OCI-LY1 (cell line): ENCODE results near the gene METTL8.

Experiments
- H2AFZ ChIP-seq: fragments of 200-600 bp; sonication (generic), shearing (Covaris generic); 2 replicates; pipeline ENCODE4 v1.6.0; 2014; ENCODE audit warnings: antibody characterized with exemption, mild to moderate bottlenecking, low read length
- H3F3A ChIP-seq: fragments of 200-600 bp; sonication (generic), shearing (Covaris generic); 2 replicates; pipeline ENCODE4 v1.6.0; 2014; ENCODE audit warnings: mild to moderate bottlenecking, antibody characterized with exemption, low read length, moderate library complexity; ENCODE audit not compliant: insufficient read depth
- H3K27ac ChIP-seq: fragments of 200-600 bp; sonication (generic); 2 replicates; pipeline ENCODE4 v1.5.1; 2014; ENCODE audit warnings: low read length, mixed run types, mild to moderate bottlenecking, low read depth; ENCODE audit not compliant: poor library complexity, severe bottlenecking
- H3K27me3 ChIP-seq: fragments of 200-600 bp; sonication (generic); 2 replicates; pipeline ENCODE4 v1.6.0; 2014; ENCODE audit warnings: antibody characterized with exemption, mild to moderate bottlenecking, low read length, moderate library complexity; ENCODE audit not compliant: insufficient read depth
- H3K36me3 ChIP-seq: fragments of 200-600 bp; sonication (generic); 2 replicates; pipeline ENCODE4 v1.6.1; 2014; ENCODE audit warnings: mild to moderate bottlenecking, antibody characterized with exemption, low read length, moderate library complexity, mixed read lengths; ENCODE audit not compliant: insufficient read depth
- H3K4me1 ChIP-seq: fragments of 200-600 bp; sonication (generic); 2 replicates; pipeline ENCODE4 v1.5.1; 2014; ENCODE audit warnings: mild to moderate bottlenecking, low read length, moderate library complexity; ENCODE audit not compliant: insufficient read depth, severe bottlenecking
- H3K4me2 ChIP-seq: fragments of 200-600 bp; sonication (generic), shearing (Covaris generic); 2 replicates; pipeline ENCODE4 v1.6.1; 2014; ENCODE audit warnings: low read length
- H3K4me3 ChIP-seq: fragments of 200-600 bp; sonication (generic); 2 replicates; pipeline ENCODE4 v1.5.1; 2014; ENCODE audit warnings: low read length, low read depth, mild to moderate bottlenecking, mixed read lengths; ENCODE audit not compliant: poor library complexity, severe bottlenecking
- H3K79me2 ChIP-seq: fragments of 200-600 bp; shearing (Covaris generic); 2 replicates; pipeline ENCODE4 v1.6.1; 2016; ENCODE audit warnings: mixed run types, low read length, mixed read lengths; ENCODE audit not compliant: insufficient read depth
- H3K9ac ChIP-seq: fragments of 200-600 bp; sonication (generic), shearing (Covaris generic); 2 replicates; pipeline ENCODE4 v1.6.1; 2014; ENCODE audit warnings: mild to moderate bottlenecking, low read length, mixed read lengths
- H3K9me2 ChIP-seq: fragments of 200-600 bp; sonication (generic), shearing (Covaris generic); 2 replicates; pipeline ENCODE4 v1.6.1; 2014; ENCODE audit warnings: low read depth, mild to moderate bottlenecking, low read length, mixed read lengths
- H3K9me3 ChIP-seq: fragments of 200-600 bp; shearing (Covaris generic); 2 replicates; pipeline ENCODE4 v1.6.1; 2014; ENCODE audit warnings: low read length, mixed read lengths
- H4K20me1 ChIP-seq: fragments of 200-600 bp; sonication (generic), shearing (Covaris generic); 2 replicates; pipeline ENCODE4 v1.6.0; 2016; ENCODE audit warnings: mild to moderate bottlenecking, low read length; ENCODE audit not compliant: insufficient read depth
- CTCF ChIP-seq: fragments of 200-600 bp; sonication (generic), shearing (Covaris generic); IDR thresholded peaks from 2 replicates; pipeline ENCODE4 v1.5.1; 2017; ENCODE audit warnings: mild to moderate bottlenecking, antibody characterized with exemption, low read length, moderate library complexity, mixed read lengths
- EZH2 ChIP-seq: fragments of 200-600 bp; sonication (generic), shearing (Covaris generic); IDR thresholded peaks from 2 replicates; pipeline ENCODE4 v1.8.0; 2017; ENCODE audit warnings: borderline replicate concordance, mixed run types, mild to moderate bottlenecking, antibody characterized with exemption, low read length, moderate library complexity, mixed read lengths

The METTL8 gene

GRCh38 chr2:171407676-171408044 lies 26.1 kb downstream of the METTL8 start:
- peaks cover 28% of the 10 kb centered on the region for H3K4me1 ChIP-seq
- H3K27ac ChIP-seq, result no peak overlapping the region
- H3K36me3 ChIP-seq, result peaks cover 4% of the 10 kb centered on the region; the same call in 1 of the 2 replicates
- H3K27me3 ChIP-seq, result no peaks in the 10 kb centered on the region
- H3K9me3 ChIP-seq, result peaks cover under 1% of the 10 kb centered on the region; the same call in 1 of the 2 replicates
- H2AFZ ChIP-seq, result no peak overlapping the region
- TF ChIP-seq CTCF (no peak), EZH2 (no peak)
- no peaks in the 10 kb centered on the region for H4K20me1 ChIP-seq
- H3K4me2 ChIP-seq, result no peak overlapping the region
- H3F3A ChIP-seq, result no peaks in the 10 kb centered on the region; the same call in 1 of the 2 replicates
- peaks cover 19% of the 10 kb centered on the region; the same call in 1 of the 2 replicates for H3K79me2 ChIP-seq
- H3K9ac ChIP-seq, result no peak overlapping the region
- no peak overlapping the region for H3K4me3 ChIP-seq
- H3K9me2 ChIP-seq, result no peaks in the 10 kb centered on the region

- H2AFZ ChIP-seq, result no peak overlapping the region
- no peaks in the 10 kb centered on the region for H4K20me1 ChIP-seq
- H3K9ac ChIP-seq, result no peak overlapping the region
- H3K27ac ChIP-seq, result peak overlapping the region; percentile 67
- peaks cover 23% of the 10 kb centered on the region for H3K4me1 ChIP-seq
- H3K79me2 ChIP-seq, result peaks cover 19% of the 10 kb centered on the region; the same call in 1 of the 2 replicates
- no peak overlapping the region for H3K4me3 ChIP-seq
- no peaks in the 10 kb centered on the region; the same call in 1 of the 2 replicates for H3F3A ChIP-seq
- no peak overlapping the region for H3K4me2 ChIP-seq
- peaks cover 5% of the 10 kb centered on the region; the same call in 1 of the 2 replicates for H3K9me3 ChIP-seq
- no peaks in the 10 kb centered on the region for H3K27me3 ChIP-seq
- H3K36me3 ChIP-seq, result peaks cover 4% of the 10 kb centered on the region; the same call in 1 of the 2 replicates
- H3K9me2 ChIP-seq, result no peaks in the 10 kb centered on the region
- TF ChIP-seq EZH2 (no peak), CTCF (no peak)
Measured at GRCh38 chr2:171407030-171407675, 26.6 kb downstream of the METTL8 start.

GRCh38 chr2:171406044-171406443 lies 27.7 kb downstream of the METTL8 start:
- no peaks in the 10 kb centered on the region for H3K27me3 ChIP-seq
- H3K9me3 ChIP-seq, result peaks cover 13% of the 10 kb centered on the region
- no peaks in the 10 kb centered on the region for H4K20me1 ChIP-seq
- no peaks in the 10 kb centered on the region; the same call in 1 of the 2 replicates for H3F3A ChIP-seq
- H3K4me2 ChIP-seq, result no peak overlapping the region; the same call in 1 of the 2 replicates
- peak overlapping the region; percentile 67 for H3K27ac ChIP-seq
- H2AFZ ChIP-seq, result no peak overlapping the region
- no peaks in the 10 kb centered on the region for H3K9me2 ChIP-seq
- peaks cover 12% of the 10 kb centered on the region; the same call in 1 of the 2 replicates for H3K79me2 ChIP-seq
- H3K4me1 ChIP-seq, result peaks cover 21% of the 10 kb centered on the region
- no peak for TF ChIP-seq CTCF
- TF ChIP-seq EZH2, result no peak
- H3K4me3 ChIP-seq, result no peak overlapping the region
- no peak overlapping the region for H3K9ac ChIP-seq
- H3K36me3 ChIP-seq, result peaks cover 8% of the 10 kb centered on the region; the same call in 1 of the 2 replicates
